ENCODE results near the gene MTFP1. TPM values are rescaled to one million over a fixed set of nuclear protein-coding genes. Genes with fewer than 3 reads are reported as not detected.
A peak's percentile ranks its signal among the peaks of the same experiment; 100 is the strongest.

Gene MTFP1, protein sequence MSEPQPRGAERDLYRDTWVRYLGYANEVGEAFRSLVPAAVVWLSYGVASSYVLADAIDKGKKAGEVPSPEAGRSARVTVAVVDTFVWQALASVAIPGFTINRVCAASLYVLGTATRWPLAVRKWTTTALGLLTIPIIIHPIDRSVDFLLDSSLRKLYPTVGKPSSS
- 29.9 and 67.9 TPM in 2 replicates for total RNA-seq (ENCODE audit: low replicate concordance)

GRCh38 chr22:30425616-30426387 is at the start of gene MTFP1:
TSS of gene MTFP1 (plus strand) at chr22:30425768. CDS start at chr22:30425880, 112 bp downstream.
- H3K4me1 ChIP-seq, result peaks cover 10% of the 10 kb centered on the region
- peak within 1 kb of the TSS; percentile 78 for H2AFZ ChIP-seq (replicated peaks)
- H3K9ac ChIP-seq, result no peak within 1 kb of the TSS
- peaks cover 41% of the 10 kb centered on the region for H3F3A ChIP-seq (ENCODE audit: low read depth)
- peak within 1 kb of the TSS; percentile 85 for H3K4me2 ChIP-seq
- Mint-ChIP-seq H3K4me3 (peak within 1 kb of the TSS; percentile 96), H3K27me3 (ENCODE audit: insufficient read depth, low read depth) (peaks cover 5% of the 10 kb centered on the region), H3K27ac (peak within 1 kb of the TSS; percentile 98), H3K36me3 (peaks cover 8% of the 10 kb centered on the region), H3K9me3 (no peaks in the 10 kb centered on the region), H3K4me1 (peaks cover 44% of the 10 kb centered on the region)
- peak; percentile 91 for DNase-seq (ENCODE audit: low spot score)
- no peaks in the 10 kb centered on the region for H3K36me3 ChIP-seq
- H3K9me3 ChIP-seq (ENCODE audit: low read depth), result no peaks in the 10 kb centered on the region
- no peaks in the 10 kb centered on the region for H3K27me3 ChIP-seq
- TF ChIP-seq EZH2 (IDR thresholded peaks at IDR 0.05) (no peak), CTCF (IDR thresholded peaks at IDR 0.05) (no peak), EZH2phosphoT487 (IDR thresholded peaks at IDR 0.05) (no peak)
- H4K20me1 ChIP-seq (ENCODE audit: low read depth), result peaks cover 11% of the 10 kb centered on the region
- H3K27ac ChIP-seq, result no peak within 1 kb of the TSS
- H3K79me2 ChIP-seq (ENCODE audit: low read depth), result no peaks in the 10 kb centered on the region
- H3K4me3 ChIP-seq, result peak within 1 kb of the TSS; percentile 83

- Histone ChIP-seq H2AFZ (replicated peaks) (no peak overlapping the region), H3K4me3 (no peak overlapping the region), H3K9ac (no peak overlapping the region), H3K36me3 (no peaks in the 10 kb centered on the region), H3K27me3 (no peaks in the 10 kb centered on the region), H3K9me3 (ENCODE audit: low read depth) (no peaks in the 10 kb centered on the region), H3K79me2 (ENCODE audit: low read depth) (no peaks in the 10 kb centered on the region), H4K20me1 (ENCODE audit: low read depth) (no peaks in the 10 kb centered on the region), H3K27ac (no peak overlapping the region), H3F3A (ENCODE audit: low read depth) (no peaks in the 10 kb centered on the region), H3K4me1 (no peaks in the 10 kb centered on the region), H3K4me2 (no peak overlapping the region)
- Mint-ChIP-seq H3K4me3 (no peak overlapping the region), H3K4me1 (peaks cover 2% of the 10 kb centered on the region), H3K36me3 (peaks cover 16% of the 10 kb centered on the region), H3K9me3 (no peaks in the 10 kb centered on the region), H3K27me3 (ENCODE audit: insufficient read depth, low read depth) (peaks cover 7% of the 10 kb centered on the region), H3K27ac (no peak overlapping the region)
- no peak for DNase-seq (ENCODE audit: low spot score)
- TF ChIP-seq CTCF (IDR thresholded peaks at IDR 0.05) (no peak), EZH2 (IDR thresholded peaks at IDR 0.05) (no peak), EZH2phosphoT487 (IDR thresholded peaks at IDR 0.05) (no peak)
Observed at GRCh38 chr22:30380011-30380410, 45.6 kb upstream of the MTFP1 start.

DNA sequence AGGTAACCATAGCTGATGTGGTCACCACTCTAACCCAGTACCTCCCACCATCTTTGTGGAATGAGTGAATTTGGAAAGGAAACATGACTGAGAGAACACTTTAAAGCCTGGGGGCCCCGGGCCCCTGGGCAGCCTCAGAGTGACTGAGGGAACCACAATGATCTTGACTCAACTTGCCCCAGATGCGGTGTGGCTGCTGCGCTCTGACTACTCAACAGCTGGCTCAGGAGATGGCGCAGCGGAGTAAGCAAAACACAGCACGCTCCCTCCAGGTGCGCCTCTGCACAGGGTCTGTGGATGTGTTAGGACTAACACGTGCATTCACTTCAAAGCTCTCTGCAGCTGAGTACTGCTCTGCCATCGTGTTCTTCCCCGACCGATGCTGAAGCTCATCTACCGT is 44.3 kb upstream of the MTFP1 start:
- Histone ChIP-seq H3K4me3 (no peak overlapping the region), H3K27me3 (no peaks in the 10 kb centered on the region)
- DNase-seq (ENCODE audit: low spot score), result no peak

More for the DNA sequence above, 44.3 kb upstream of the MTFP1 start:
- Histone ChIP-seq H3K9me3 (ENCODE audit: low read depth) (no peaks in the 10 kb centered on the region), H2AFZ (replicated peaks) (no peak overlapping the region), H3K27ac (no peak overlapping the region), H3K4me2 (no peak overlapping the region), H3K79me2 (ENCODE audit: low read depth) (no peaks in the 10 kb centered on the region), H3F3A (ENCODE audit: low read depth) (no peaks in the 10 kb centered on the region), H4K20me1 (ENCODE audit: low read depth) (no peaks in the 10 kb centered on the region), H3K36me3 (no peaks in the 10 kb centered on the region), H3K9ac (no peak overlapping the region), H3K4me1 (peaks cover 2% of the 10 kb centered on the region)
- Mint-ChIP-seq H3K4me1 (peaks cover 7% of the 10 kb centered on the region), H3K9me3 (no peaks in the 10 kb centered on the region), H3K27ac (no peak overlapping the region), H3K36me3 (peaks cover 13% of the 10 kb centered on the region), H3K27me3 (ENCODE audit: insufficient read depth, low read depth) (peaks cover 7% of the 10 kb centered on the region), H3K4me3 (peak overlapping the region; percentile 33)
- TF ChIP-seq CTCF (IDR thresholded peaks at IDR 0.05) (no peak), EZH2phosphoT487 (IDR thresholded peaks at IDR 0.05) (no peak), EZH2 (IDR thresholded peaks at IDR 0.05) (no peak)
